GM12891 (cell line): ENCODE results near the gene GCC2. TPM values are rescaled to one million over a fixed set of nuclear protein-coding genes. Genes with fewer than 3 reads are reported as not detected.
A peak's percentile ranks its signal among the peaks of the same experiment; 100 is the strongest.

Experiments
- DNase-seq: peaks from one replicate; pipeline ENCODE4 v3.0.0; 2011; ENCODE audit warnings: low spot score; ENCODE audit not compliant: insufficient read length
- FAIRE-seq: peaks from 2 replicates; lab custom pipeline; 2011; peaks lifted over from hg19 to GRCh38; lab: Jason Lieb, UNC
- PAX5 ChIP-seq: IDR thresholded peaks from 2 replicates; pipeline ENCODE4 v1.6.1; 2011; ENCODE audit warnings: low read length, moderate library complexity, mild to moderate bottlenecking; ENCODE audit not compliant: insufficient read depth, severe bottlenecking
- POLR2A ChIP-seq: IDR thresholded peaks from 2 replicates; pipeline ENCODE4 v1.6.1; 2011; ENCODE audit warnings: low read depth, low read length, control low read depth
- POLR2AphosphoS5 ChIP-seq: IDR thresholded peaks from 2 replicates; pipeline ENCODE4 v1.6.1; 2011; ENCODE audit warnings: low read depth, low read length, control low read depth
- POU2F2 ChIP-seq: IDR thresholded peaks from 2 replicates; pipeline ENCODE4 v1.6.1; 2011; ENCODE audit warnings: low read depth, mild to moderate bottlenecking, control low read depth, low read length, moderate library complexity
- SPI1 ChIP-seq: IDR thresholded peaks from 2 replicates; pipeline ENCODE4 v1.6.1; 2011; ENCODE audit warnings: low read depth, low read length, control low read depth
- TAF1 ChIP-seq: IDR thresholded peaks from 2 replicates; pipeline ENCODE4 v1.6.1; 2011; ENCODE audit warnings: low read depth, low read length, control low read depth
- polyA plus RNA-seq: library from polyadenylated mRNA; unstranded; fragments of >200 nt; gene quantifications from one replicate; pipeline ENCODE4 v1.2.1, GENCODE V29; 2012; ENCODE audit warnings: low read depth, missing spikeins, inconsistent platforms; ENCODE audit not compliant: missing spikeins

Gene GCC2, protein sequence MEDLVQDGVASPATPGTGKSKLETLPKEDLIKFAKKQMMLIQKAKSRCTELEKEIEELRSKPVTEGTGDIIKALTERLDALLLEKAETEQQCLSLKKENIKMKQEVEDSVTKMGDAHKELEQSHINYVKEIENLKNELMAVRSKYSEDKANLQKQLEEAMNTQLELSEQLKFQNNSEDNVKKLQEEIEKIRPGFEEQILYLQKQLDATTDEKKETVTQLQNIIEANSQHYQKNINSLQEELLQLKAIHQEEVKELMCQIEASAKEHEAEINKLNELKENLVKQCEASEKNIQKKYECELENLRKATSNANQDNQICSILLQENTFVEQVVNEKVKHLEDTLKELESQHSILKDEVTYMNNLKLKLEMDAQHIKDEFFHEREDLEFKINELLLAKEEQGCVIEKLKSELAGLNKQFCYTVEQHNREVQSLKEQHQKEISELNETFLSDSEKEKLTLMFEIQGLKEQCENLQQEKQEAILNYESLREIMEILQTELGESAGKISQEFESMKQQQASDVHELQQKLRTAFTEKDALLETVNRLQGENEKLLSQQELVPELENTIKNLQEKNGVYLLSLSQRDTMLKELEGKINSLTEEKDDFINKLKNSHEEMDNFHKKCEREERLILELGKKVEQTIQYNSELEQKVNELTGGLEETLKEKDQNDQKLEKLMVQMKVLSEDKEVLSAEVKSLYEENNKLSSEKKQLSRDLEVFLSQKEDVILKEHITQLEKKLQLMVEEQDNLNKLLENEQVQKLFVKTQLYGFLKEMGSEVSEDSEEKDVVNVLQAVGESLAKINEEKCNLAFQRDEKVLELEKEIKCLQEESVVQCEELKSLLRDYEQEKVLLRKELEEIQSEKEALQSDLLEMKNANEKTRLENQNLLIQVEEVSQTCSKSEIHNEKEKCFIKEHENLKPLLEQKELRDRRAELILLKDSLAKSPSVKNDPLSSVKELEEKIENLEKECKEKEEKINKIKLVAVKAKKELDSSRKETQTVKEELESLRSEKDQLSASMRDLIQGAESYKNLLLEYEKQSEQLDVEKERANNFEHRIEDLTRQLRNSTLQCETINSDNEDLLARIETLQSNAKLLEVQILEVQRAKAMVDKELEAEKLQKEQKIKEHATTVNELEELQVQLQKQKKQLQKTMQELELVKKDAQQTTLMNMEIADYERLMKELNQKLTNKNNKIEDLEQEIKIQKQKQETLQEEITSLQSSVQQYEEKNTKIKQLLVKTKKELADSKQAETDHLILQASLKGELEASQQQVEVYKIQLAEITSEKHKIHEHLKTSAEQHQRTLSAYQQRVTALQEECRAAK (N-terminal part only)
- 11.8 TPM for polyA plus RNA-seq

DNA sequence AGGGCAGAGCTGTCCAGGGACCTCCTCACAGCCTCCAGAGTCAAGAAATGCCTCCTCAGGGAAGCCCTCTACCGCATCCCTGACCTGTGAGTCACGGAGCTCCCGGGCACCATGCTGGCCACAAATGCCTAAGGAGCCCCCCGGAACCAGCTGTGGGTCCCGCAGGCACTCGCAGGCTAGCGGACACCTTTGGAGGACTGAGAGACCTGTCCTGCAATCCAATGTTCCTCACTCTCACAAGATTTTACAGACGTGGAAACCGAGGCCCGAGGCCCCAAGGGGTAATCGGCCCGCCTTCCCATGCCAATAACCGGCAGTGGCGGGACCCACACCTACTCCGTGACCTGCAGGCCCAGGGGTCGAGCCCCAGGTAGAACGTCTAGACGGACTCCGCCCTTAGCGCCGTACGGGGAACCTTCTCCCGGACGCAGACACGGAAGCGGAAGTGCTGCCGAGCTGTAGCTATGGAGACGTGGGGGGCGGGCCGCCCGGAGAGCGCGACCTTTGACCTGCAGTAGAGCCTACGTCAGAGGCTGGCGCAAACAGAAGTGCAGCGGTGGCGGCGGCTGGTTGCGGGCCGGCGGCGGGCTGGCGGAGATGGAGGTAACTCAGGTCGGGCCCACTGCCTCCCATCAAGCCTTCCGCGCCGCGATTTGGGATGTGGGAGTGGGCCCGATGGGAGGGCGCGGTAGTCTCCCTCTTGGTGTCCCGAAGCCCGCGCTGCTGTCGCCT is at the start of gene GCC2:
Gene GCC2, plus strand, starts transcription at position 529 of the 732 bp plus-strand sequence. Its CDS starts 69 bp downstream, at position 598.
- TF ChIP-seq TAF1: no peak
- TF ChIP-seq POLR2AphosphoS5: peak; percentile 65; the same call in 1 of the 2 replicates
- no peak for TF ChIP-seq PAX5
- TF ChIP-seq SPI1: peak; percentile 88
- TF ChIP-seq POU2F2: no peak
- TF ChIP-seq POLR2A: peak; percentile 80
- peak; percentile 73 for DNase-seq
- peak; percentile 97 for FAIRE-seq

DNA sequence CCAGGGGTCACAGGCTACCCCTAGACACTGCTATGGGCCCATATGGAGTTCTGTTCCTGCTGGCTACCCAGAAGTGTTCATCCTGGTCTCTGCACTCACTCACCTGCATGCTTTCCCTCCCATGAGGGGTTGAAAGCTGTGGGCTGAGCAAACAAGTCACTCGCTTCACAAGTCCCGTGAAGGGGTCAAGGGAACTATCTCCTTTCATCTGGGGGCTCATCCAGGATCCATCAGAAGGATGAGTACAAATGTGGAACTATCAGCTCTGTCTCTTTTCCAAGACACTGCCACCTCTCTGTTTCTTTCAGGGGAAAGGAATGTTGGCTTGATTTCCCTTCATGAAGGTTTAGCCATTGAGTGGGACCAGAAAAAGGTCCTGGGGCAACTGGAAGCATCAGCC is 49.5 kb upstream of the GCC2 start:
- no peak for FAIRE-seq
- no peak for DNase-seq
- TF ChIP-seq POU2F2 (no peak), POLR2A (no peak), SPI1 (no peak), PAX5 (no peak), TAF1 (no peak), POLR2AphosphoS5 (no peak)

DNA sequence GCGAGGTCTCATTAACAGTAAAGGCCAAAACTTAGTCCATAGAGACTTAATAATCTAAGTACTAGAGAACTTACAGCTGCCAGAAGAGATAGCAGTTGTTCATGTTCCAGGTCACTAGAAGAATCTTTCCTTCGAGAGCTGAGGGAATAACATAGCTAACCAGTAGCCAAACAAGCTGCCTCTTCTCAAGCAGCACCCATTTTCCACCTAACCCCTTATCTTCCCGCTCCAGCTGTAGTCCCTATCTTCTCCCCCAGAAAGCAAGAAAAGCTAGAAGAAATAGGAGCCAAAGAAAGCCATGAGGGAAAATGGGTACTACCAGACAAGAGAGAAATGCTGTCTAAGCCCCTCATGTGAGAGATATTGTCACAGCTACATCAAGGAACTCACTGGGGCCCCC is 47.2 kb upstream of the GCC2 start:
- DNase-seq: no peak
- no peak for FAIRE-seq
- no peak for TF ChIP-seq PAX5

DNA sequence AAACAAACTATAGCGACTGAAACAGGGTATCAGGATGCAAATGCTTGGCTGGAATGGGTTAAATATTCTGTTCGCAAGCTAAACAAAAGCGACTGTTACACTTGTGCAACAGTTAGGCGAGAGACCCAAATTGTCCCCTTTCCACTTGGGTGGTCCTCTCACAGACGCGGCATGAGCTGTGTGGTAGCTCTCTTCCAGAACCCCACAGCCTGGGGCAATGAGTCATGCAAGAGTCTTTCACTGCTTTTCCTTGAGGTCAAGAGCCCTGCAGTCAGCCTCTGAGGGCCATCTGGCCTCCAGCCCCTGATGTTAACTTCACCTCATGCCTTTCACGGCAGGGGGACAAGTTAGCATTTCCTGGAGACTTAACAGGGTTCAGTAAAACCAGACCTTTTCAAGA is 45.5 kb upstream of the GCC2 start:
- FAIRE-seq (no peak), DNase-seq (no peak)
- TF ChIP-seq TAF1 (no peak), POLR2A (no peak), POLR2AphosphoS5 (no peak)

- no peak for FAIRE-seq
- no peak for DNase-seq
- no peak for TF ChIP-seq TAF1
- TF ChIP-seq POLR2A: no peak
- TF ChIP-seq POU2F2: no peak
- no peak for TF ChIP-seq SPI1
- no peak for TF ChIP-seq PAX5
- no peak for TF ChIP-seq POLR2AphosphoS5
Measured at GRCh38 chr2:108404784-108405397, 44.1 kb upstream of the GCC2 start.

- FAIRE-seq (peak; percentile 31), DNase-seq (no peak)
- TF ChIP-seq POLR2AphosphoS5: no peak
- TF ChIP-seq POLR2A: no peak
- TF ChIP-seq PAX5: no peak
- no peak for TF ChIP-seq SPI1
- TF ChIP-seq POU2F2: no peak
- TF ChIP-seq TAF1: no peak
Measured at GRCh38 chr2:108407864-108408729, 40.9 kb upstream of the GCC2 start.

GRCh38 chr2:108409768-108410167 is 39.2 kb upstream of the GCC2 start:
- TF ChIP-seq POU2F2 (no peak), POLR2AphosphoS5 (no peak), TAF1 (no peak), PAX5 (no peak), POLR2A (no peak), SPI1 (no peak)
- DNase-seq: no peak
- no peak for FAIRE-seq
